Duodenal mucosa (tissue), 2 donors: Measurements from ENCODE around the gene SLC7A6OS.

Source experiments
- H3K27ac ChIP-seq: one replicate; pipeline ENCODE4 v1.7.0; 2013; ENCODE audit warnings: low read depth, low read length
- H3K27me3 ChIP-seq, 2 donors: one replicate each; pipeline ENCODE4 v1.7.0; 2013; ENCODE audit warnings: low read length in 2 of 2, control low read depth in 1 of 2; ENCODE audit not compliant: insufficient read depth in 2 of 2, control insufficient read depth in 1 of 2
- H3K36me3 ChIP-seq, 2 donors: one replicate each; pipeline ENCODE4 v1.7.0; 2013; ENCODE audit warnings: low read length in 2 of 2, control low read depth in 1 of 2; ENCODE audit not compliant: insufficient read depth in 2 of 2, control insufficient read depth in 1 of 2
- H3K4me1 ChIP-seq, 2 donors: one replicate each; pipeline ENCODE4 v1.7.0; 2013; ENCODE audit warnings: low read length in 2 of 2, control low read depth in 1 of 2; ENCODE audit not compliant: insufficient read depth in 2 of 2, control insufficient read depth in 1 of 2
- H3K4me3 ChIP-seq, 2 donors: one replicate each; pipeline ENCODE4 v1.7.0; 2013; ENCODE audit warnings: low read length in 2 of 2, low read depth in 1 of 2
- H3K9ac ChIP-seq, 2 donors: one replicate each; pipeline ENCODE4 v1.7.0; 2013; ENCODE audit warnings: low read length in 2 of 2, low read depth in 1 of 2
- H3K9me3 ChIP-seq, 2 donors: one replicate each; pipeline ENCODE4 v1.7.0; 2013; ENCODE audit warnings: low read length in 2 of 2, control low read depth in 1 of 2; ENCODE audit not compliant: control insufficient read depth in 1 of 2

Gene SLC7A6OS

DNA sequence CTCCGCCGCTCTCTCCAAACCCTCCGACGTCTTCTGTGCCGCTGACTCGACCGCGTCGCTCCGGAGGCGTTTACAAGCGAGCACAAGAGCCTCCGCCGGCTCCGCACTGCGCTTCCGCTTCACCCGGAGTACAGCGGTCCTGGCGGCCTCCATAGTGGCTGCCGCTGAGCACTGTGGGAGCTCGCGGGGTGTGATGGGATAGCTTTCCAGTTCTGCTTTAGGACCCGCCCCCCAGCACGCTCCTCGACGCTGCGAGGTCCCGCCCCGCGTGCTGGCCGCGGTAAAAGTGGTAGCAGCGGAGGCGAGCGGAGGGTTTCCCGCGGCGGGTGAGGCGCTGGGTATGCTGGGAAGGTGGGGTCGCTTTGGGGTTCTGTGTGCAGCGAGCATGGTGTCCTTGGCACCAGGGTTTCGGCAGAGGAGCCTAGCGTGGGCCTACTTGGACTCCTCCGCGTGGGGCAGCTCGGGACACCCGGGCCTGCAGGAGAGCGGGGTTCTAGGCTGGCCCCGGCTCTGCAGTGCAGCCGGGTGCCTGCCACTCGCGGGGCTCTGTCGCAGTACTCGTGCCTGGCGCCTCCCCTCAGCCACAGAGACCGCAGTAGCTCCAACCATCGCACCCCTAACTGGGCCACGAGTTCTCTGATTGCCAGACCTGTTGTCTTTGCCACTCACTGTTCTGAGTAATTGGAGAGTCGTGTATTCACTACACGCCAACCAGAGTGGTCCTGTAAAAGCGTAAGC lies at the start of gene SLC7A6OS, which contains the start of gene PRMT7:
Gene SLC7A6OS, minus strand, starts transcription at position 173 of the 738 bp plus-strand sequence. Its CDS starts 20 bp downstream, at position 153.
Gene PRMT7, plus strand, starts transcription at position 246 of the 738 bp plus-strand sequence. CDS start 4,961 bp downstream, outside the sequence.
- Histone ChIP-seq H3K27me3 (no peaks in the 10 kb centered on the region), H3K36me3 (peaks cover 13 to 22% of the 10 kb centered on the region in 2 donors), H3K9ac (peak within 1 kb of the TSS; percentile 93 to 97), H3K4me3 (peak within 1 kb of the TSS; percentile 99 to 100), H3K4me1 (peaks cover 20 to 23% of the 10 kb centered on the region in 2 donors), H3K27ac (peak within 1 kb of the TSS; percentile 73), H3K9me3 (no peaks in the 10 kb centered on the region)

DNA sequence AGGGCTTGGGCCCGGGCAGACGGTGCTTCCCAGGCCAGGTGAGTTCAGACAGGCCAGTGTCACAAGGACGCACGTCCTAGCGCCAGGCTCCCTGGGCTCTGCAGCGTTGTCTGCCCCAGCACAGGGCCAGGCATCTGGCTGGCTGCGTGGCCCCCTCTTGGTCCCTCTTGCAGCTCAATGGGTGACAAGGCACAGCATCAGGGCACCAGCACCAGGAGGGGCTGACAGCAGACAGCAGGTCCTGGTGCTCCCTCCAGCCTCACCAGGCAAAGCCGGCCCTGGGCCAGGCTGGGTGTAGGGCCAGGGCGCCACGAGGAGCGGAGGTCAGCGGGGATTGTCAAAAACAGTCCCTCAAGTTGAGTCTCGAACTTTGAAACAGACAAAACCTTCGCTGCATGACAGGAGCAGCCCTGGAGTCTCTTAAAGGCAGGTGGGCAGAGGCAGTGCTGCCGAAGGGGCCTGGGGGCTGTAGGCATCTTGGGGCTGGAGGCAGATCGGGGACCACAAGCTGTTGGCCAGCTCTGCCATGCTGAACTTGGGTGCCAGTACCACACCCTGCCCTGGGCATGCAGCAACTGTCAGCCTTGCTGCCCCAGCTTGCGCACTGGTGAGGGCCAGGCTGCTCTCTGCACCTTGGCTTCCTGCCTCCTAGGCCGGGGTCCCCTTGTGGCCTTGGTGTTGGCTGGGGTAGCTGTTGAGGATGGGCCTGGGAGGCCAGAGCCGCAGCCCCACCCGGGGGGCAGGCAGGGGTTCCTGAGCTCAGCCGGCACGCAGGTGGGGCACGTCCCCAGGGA lies 48.8 kb upstream of the SLC7A6OS start:
- H3K36me3 ChIP-seq = peaks cover 19 to 65% of the 10 kb centered on the region in 2 donors
- H3K27ac ChIP-seq = no peak overlapping the region
- no peaks in the 10 kb centered on the region for H3K9me3 ChIP-seq
- no peak overlapping the region for H3K9ac ChIP-seq
- no peaks in the 10 kb centered on the region for H3K27me3 ChIP-seq
- H3K4me3 ChIP-seq = no peak overlapping the region
- peaks cover 19 to 42% of the 10 kb centered on the region in 2 donors for H3K4me1 ChIP-seq

DNA sequence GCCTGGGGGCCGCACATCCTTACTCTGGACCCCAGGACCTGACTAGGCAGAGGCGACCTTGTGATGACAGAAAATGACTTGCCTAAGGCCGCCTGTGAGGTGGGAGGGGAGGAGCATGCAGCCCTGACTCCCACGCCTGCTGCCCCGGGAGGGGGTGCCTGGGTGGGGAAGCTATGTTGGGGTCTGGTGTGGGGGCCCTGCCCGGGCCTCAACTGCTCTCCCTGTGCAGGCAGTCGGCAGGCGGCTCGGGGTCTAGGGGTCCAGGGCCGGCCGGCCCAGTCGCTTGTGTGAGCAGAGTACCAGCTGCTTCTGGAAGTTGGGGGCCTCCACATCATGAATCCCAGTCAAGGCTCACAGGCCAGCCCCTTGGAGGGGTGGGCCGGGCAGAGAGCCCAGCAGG lies 48.2 kb upstream of the SLC7A6OS start:
- Histone ChIP-seq H3K4me3 (no peak overlapping the region), H3K9ac (no peak overlapping the region), H3K9me3 (no peaks in the 10 kb centered on the region), H3K27ac (no peak overlapping the region), H3K36me3 (peaks cover 16 to 65% of the 10 kb centered on the region in 2 donors), H3K4me1 (peaks cover 12 to 35% of the 10 kb centered on the region in 2 donors), H3K27me3 (no peaks in the 10 kb centered on the region)

DNA sequence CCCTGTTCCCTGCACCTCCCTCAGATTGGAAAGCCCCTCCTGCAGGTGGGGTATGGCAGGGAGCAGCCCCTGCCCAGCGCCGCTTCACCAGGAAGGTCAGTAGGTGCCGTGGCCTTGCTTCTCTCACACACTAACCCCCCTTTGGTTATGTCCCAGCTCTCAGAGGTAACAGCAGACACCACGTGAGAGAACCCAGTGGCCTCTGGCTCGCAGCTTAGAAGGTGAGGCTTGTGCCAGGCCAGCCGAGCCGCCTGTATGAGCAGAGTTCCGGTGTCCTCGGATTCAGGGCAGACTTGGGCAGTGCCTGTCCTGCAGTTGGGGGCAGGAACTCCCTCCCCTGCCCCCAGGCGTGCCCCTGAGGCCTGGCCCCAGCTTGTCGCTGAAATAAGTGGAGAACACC lies 47.2 kb upstream of the SLC7A6OS start:
- Histone ChIP-seq H3K4me1 (peaks cover 8 to 32% of the 10 kb centered on the region in 2 donors), H3K27ac (no peak overlapping the region), H3K27me3 (no peaks in the 10 kb centered on the region), H3K9ac (no peak overlapping the region), H3K4me3 (no peak overlapping the region), H3K9me3 (no peaks in the 10 kb centered on the region), H3K36me3 (peaks cover 18 to 64% of the 10 kb centered on the region in 2 donors)

DNA sequence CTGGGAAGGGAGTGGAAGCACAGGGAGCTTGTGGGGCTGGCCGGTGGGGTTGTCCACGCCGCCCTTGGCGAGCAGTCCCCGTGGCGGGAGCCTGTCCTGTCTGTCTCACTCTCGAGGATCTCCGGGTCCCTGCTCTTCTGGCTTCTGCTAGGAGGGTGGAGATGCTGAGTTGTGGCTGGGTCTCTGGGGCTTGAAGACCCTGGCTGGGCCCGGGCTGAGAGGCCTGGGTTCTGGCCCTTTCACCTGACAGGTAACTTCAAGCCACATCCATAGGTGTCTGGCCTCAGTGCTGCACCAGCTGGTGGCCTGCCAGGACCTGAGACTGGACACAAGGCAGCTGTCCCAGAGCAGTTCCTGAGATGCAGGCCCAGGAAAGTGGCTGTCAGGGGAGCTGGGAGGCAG lies 46.8 kb upstream of the SLC7A6OS start:
- peaks cover 18 to 61% of the 10 kb centered on the region in 2 donors for H3K36me3 ChIP-seq
- H3K4me3 ChIP-seq = no peak overlapping the region
- H3K9me3 ChIP-seq = no peaks in the 10 kb centered on the region
- H3K9ac ChIP-seq = no peak overlapping the region
- no peak overlapping the region for H3K27ac ChIP-seq
- peaks cover 8 to 32% of the 10 kb centered on the region in 2 donors for H3K4me1 ChIP-seq
- H3K27me3 ChIP-seq = no peaks in the 10 kb centered on the region

DNA sequence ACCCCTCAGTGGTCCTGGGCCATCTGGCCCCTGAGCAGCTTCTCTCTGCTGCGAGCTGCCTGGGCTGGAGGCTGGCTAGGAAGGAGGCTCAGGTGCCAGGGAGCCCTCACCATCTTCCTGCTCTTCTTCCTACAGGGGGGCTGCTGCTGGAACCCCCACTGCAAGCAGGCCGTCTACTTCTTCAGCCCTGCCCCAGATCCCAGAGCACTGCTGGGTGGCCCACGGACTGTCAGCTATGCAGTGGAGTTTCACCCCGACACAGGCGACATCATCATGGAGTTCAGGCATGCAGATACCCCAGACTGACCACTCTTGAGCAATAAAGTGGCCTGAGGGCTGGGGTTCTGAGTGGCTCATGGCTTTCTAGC lies 46.2 kb upstream of the SLC7A6OS start:
- no peak overlapping the region for H3K4me3 ChIP-seq
- H3K9ac ChIP-seq = no peak overlapping the region
- H3K27ac ChIP-seq = no peak overlapping the region
- no peaks in the 10 kb centered on the region for H3K9me3 ChIP-seq
- H3K27me3 ChIP-seq = no peaks in the 10 kb centered on the region
- peaks cover 13 to 35% of the 10 kb centered on the region in 2 donors for H3K4me1 ChIP-seq
- H3K36me3 ChIP-seq = peaks cover 18 to 67% of the 10 kb centered on the region in 2 donors

DNA sequence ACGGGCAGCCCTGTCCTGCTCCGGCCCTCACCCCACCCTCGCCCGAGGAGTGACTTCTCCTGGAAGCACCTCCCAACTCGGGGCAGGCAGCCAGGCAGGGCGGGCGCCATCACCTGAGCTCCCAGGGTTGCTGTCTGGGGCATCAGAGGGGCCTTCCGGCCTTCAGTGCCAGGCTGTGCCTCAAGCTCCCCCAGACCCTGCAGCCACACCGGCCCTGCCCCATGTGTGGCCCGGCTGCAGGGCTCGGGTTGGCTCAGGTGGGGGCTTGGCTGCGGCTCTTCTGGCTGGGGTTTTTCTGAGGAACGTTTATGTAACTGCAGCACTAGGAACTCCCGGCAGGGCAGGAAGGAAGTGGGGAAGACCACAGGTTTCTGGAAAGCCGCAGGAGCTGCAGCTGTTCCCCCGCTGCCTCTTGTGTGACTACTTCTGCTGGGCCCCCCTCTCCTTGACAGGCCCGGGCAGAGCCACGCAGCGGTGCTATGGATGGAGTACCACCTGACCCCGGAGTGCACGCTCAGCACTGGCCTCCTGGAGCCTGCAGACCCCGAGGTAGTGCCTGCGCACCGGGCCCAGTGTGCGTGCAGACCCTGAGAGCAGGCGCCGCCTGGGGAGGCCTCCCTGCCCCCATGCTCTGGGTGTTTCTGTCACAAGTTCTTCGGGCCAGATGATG lies 45.6 kb upstream of the SLC7A6OS start:
- Histone ChIP-seq H3K9me3 (no peaks in the 10 kb centered on the region), H3K4me3 (peak overlapping the region; percentile 29 to 40), H3K27me3 (no peaks in the 10 kb centered on the region), H3K36me3 (peaks cover 18 to 67% of the 10 kb centered on the region in 2 donors), H3K9ac (no peak overlapping the region), H3K27ac (no peak overlapping the region), H3K4me1 (peaks cover 16 to 39% of the 10 kb centered on the region in 2 donors)

DNA sequence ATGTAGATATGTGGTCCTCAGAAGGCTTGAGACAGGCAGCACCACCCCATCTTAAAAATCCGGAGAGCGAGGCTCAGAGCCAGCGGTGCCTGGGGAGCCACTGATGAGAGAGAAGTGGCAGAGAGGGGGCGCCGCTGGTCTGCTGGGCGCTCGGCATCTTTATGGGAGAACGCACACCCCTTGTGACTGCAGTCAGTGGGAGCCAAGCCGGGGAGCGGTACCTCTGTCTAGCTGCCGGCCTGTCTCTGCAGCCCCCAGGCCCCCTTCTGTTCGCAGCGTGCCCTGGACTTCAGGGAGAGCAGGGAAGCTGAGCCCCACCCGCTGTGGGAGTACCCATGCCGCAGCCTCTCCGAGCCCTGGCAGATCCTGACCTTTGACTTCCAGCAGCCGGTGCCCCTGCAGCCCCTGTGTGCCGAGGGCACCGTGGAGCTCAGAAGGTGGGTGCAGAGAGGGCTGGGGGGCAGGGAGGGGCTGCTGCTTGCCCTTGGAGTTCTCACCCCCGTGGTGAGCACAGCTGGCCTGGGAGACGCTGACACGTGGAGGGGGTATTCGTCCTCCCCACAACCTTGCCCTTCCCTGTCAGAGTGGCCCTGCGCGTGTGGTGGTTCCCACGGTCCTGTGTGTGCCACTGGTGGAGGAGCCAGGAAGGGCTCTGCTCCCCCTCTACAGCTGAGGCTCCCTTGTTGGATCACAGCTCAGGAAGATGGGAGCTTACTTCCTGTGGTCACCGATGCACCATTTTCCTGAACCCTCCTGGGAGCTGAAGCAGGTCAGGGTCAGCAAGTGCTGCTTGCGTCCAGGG lies 44.9 kb upstream of the SLC7A6OS start:
- Histone ChIP-seq H3K4me1 (peaks cover 13 to 37% of the 10 kb centered on the region in 2 donors), H3K9me3 (no peaks in the 10 kb centered on the region), H3K27ac (no peak overlapping the region), H3K27me3 (no peaks in the 10 kb centered on the region), H3K4me3 (peak overlapping the region; percentile 29 to 40), H3K9ac (no peak overlapping the region), H3K36me3 (peaks cover 15 to 66% of the 10 kb centered on the region in 2 donors)

DNA sequence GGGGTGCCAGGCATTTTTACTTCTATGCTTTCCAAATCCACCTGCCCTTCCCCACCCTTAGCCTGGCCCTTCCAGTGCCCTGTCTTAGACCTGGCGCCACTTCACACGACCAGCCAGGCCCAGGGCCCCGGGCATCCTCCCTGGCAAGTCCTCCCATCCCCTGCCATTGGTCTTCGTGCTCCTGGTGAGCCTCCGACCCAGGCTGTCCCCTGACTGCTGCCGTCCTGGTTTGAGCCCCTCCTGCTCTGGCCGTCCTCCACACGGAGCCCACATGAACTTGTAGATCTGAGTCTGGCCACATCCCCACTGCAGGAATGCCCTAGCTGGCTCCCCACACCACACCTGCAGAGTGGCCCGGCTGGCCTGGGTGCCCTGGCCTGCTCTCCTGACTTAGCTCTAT lies 44.1 kb upstream of the SLC7A6OS start:
- Histone ChIP-seq H3K9ac (no peak overlapping the region), H3K4me3 (no peak overlapping the region), H3K4me1 (peaks cover 8 to 36% of the 10 kb centered on the region in 2 donors), H3K9me3 (no peaks in the 10 kb centered on the region), H3K27me3 (no peaks in the 10 kb centered on the region), H3K36me3 (peaks cover 15 to 66% of the 10 kb centered on the region in 2 donors), H3K27ac (no peak overlapping the region)
